PC-9 (cell line): ENCODE measurements around the gene PLA2G7.

Source experiments
- EZH2 ChIP-seq: fragments of 200-600 bp; sonication (generic); IDR thresholded peaks from 2 replicates; pipeline ENCODE4 v1.8.0; 2017; ENCODE audit warnings: antibody characterized with exemption, low read depth
- TF ChIP-seq, protein P1 (sequence below): fragments of 200-600 bp; sonication (generic); conservative IDR thresholded peaks from 2 replicates; pipeline ENCODE4 v1.6.1; 2017; ENCODE audit warnings: mixed run types, antibody characterized with exemption, mild to moderate bottlenecking, moderate library complexity

DNA sequence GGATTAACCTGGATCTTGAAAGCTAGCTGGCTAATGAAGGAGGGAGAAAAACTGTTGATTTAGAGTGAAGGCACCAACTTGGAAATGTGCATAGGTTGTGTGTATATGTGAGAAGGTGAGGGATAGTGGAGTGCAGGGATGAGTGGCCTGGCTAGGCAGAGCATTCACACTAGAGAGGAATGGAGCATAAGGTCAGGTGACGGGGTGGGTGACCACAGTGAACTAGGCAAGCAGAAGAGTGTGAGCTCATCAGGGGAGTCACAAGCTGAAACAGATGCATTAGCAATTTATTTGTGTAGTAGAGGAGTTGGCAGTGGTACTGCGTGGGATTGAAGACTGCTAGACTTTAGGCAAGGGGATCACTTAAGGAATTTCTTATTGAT is 22.0 kb upstream of the PLA2G7 start:
- TF ChIP-seq, protein P1, sequence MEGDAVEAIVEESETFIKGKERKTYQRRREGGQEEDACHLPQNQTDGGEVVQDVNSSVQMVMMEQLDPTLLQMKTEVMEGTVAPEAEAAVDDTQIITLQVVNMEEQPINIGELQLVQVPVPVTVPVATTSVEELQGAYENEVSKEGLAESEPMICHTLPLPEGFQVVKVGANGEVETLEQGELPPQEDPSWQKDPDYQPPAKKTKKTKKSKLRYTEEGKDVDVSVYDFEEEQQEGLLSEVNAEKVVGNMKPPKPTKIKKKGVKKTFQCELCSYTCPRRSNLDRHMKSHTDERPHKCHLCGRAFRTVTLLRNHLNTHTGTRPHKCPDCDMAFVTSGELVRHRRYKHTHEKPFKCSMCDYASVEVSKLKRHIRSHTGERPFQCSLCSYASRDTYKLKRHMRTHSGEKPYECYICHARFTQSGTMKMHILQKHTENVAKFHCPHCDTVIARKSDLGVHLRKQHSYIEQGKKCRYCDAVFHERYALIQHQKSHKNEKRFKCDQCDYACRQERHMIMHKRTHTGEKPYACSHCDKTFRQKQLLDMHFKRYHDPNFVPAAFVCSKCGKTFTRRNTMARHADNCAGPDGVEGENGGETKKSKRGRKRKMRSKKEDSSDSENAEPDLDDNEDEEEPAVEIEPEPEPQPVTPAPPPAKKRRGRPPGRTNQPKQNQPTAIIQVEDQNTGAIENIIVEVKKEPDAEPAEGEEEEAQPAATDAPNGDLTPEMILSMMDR, result no peak
- no peak for TF ChIP-seq EZH2
